Measurements from ENCODE around the gene C11orf42.

- TF ChIP-seq CTCF (conservative IDR thresholded peaks at IDR 0.05) (no peak), ZFX (IDR thresholded peaks at IDR 0.05) (no peak)
These were observed at the start of gene C11orf42 for GRCh38 chr11:6205366-6205765.
